Measurements from ENCODE around the gene CACNA2D2. TPM values are rescaled to one million over a fixed set of nuclear protein-coding genes. Genes with fewer than 3 reads are reported as not detected.

CACNA2D2 gene
- total and polyA plus RNA-seq, 2 of the 8 experiments (the other 6 are each of a cell fraction or from before 2014, with no cell fraction given): 14.1 to 25.0 TPM

DNA sequence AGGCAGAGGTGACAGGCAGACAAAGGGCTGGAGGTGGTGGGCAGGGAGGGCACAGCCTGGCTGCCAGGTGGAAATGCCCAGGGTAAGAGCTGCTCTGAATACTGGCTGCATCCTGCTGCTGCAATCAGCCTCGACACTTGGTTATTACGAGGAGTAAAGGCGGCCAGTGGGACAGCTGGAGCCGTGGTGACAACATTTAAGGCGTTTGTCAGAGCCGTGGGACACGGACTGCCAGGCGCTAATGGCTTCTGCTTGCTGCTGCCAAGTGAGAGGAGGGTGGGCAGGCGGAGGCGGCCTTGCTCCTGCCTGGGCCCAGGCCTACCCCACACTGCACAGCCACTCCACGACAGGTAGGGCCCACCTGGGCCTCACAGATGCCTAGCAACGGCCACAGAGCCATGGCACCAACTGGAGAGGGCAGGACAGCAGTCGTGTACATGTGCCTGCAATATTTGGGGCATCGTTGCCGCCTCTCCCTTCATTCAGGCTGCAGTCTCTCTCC lies 94.9 kb downstream of the CACNA2D2 start:
- no peak overlapping the region for H3K18ac ChIP-seq (ENCODE audit: extremely low read depth, low read length)
- no peak overlapping the region for H2BK20ac ChIP-seq (ENCODE audit: low read length)
- H3K9ac ChIP-seq (replicated peaks in 1 of 4; ENCODE audit: extremely low read depth in 1 of 4, low read depth in 3 of 4, low read length in 3 of 4): no peak overlapping the region; a peak in 1 of 7 replicates
- H4K91ac ChIP-seq (replicated peaks; ENCODE audit: insufficient read length, low read length): no peak overlapping the region
- no peak overlapping the region; the same call in 1 of the 2 replicates for H4K8ac ChIP-seq (ENCODE audit: extremely low read depth, insufficient read depth, low read length)
- no peak overlapping the region for H2AFZ ChIP-seq (ENCODE audit: low read length)
- TF ChIP-seq RAD21 (IDR thresholded peaks at IDR 0.05 in 1 of 2, conservative IDR thresholded peaks at IDR 0.05 in 1 of 2; ENCODE audit: low read depth in 2 of 2, low read length in 2 of 2) (no peak), BACH1 (IDR thresholded peaks at IDR 0.05; ENCODE audit: low read length) (no peak), SIRT6 (IDR thresholded peaks at IDR 0.05; ENCODE audit: low read length) (no peak), SP2 (IDR thresholded peaks at IDR 0.05; ENCODE audit: low read length) (no peak), MAFK (IDR thresholded peaks at IDR 0.05; ENCODE audit: low read depth, low read length) (no peak)
- POLR2A ChIA-PET (ENCODE audit: partially characterized antibody): no interaction called here
- H2BK120ac ChIP-seq (replicated peaks; ENCODE audit: low read depth, low read length): no peak overlapping the region
- no peak overlapping the region for H2AK5ac ChIP-seq (ENCODE audit: low read depth, low read length)
- no peak overlapping the region for H2BK12ac ChIP-seq (ENCODE audit: low read depth, low read length)
- H2BK15ac ChIP-seq (ENCODE audit: low read length): no peak overlapping the region
- no peaks in the 10 kb centered on the region; a peak in 2 of 7 replicates for H3K4me1 ChIP-seq (replicated peaks in 1 of 4; ENCODE audit: control insufficient read depth in 3 of 4, insufficient read depth in 4 of 4, low read length in 3 of 4)
- H3K9me3 ChIP-seq (ENCODE audit: insufficient read depth in 2 of 2, low read depth in 1 of 2, low read length in 1 of 2): no peaks in the 10 kb centered on the region
- no peak overlapping the region for H2BK5ac ChIP-seq (ENCODE audit: low read depth, low read length)
- WGBS, 2 experiments (ENCODE audit: extremely low coverage in 1 of 2, insufficient coverage in 1 of 2, insufficient read length in 1 of 2, insufficient replicate concordance in 2 of 2, low coverage in 1 of 2, low lambda C conversion rate in 2 of 2, missing lambda C conversion rate in 1 of 2): 83% methylated on average over 15 of the region's 15 CpGs; no CpG with 5 or more reads in 1 of the 2 experiments
- no peaks in the 10 kb centered on the region for H3K79me1 ChIP-seq (ENCODE audit: low read depth, low read length)
- H4K20me1 ChIP-seq (replicated peaks in 1 of 2; ENCODE audit: control insufficient read depth in 1 of 2, insufficient read depth in 2 of 2, low read length in 2 of 2): peaks cover 10 to 21% of the 10 kb centered on the region in 2 experiments
- H3K4me3 ChIP-seq (ENCODE audit: extremely low read depth in 1 of 4, insufficient read depth in 2 of 4, low read depth in 3 of 4, low read length in 4 of 4): no peak overlapping the region
- FAIRE-seq (no peak), DNase-seq (ENCODE audit: low read depth in 1 of 2, low spot score in 2 of 2) (no peak)
- H3K79me2 ChIP-seq (ENCODE audit: control insufficient read depth in 1 of 2, insufficient read depth in 2 of 2, low read length in 2 of 2): no peaks in the 10 kb centered on the region
- no peak overlapping the region for H4K5ac ChIP-seq (ENCODE audit: insufficient read length, low read depth, low read length)
- H3K14ac ChIP-seq (ENCODE audit: insufficient read length): no peak overlapping the region
- CTCF ChIA-PET (ENCODE audit: partially characterized antibody): interaction anchor here (1.3 to 3.4 kb wide), 4 partner anchors 8 to 143 kb away, joined by 3 to 11 read pairs (median 8); no protein-coding TSS in a partner anchor
- no peak overlapping the region for H3K23ac ChIP-seq (ENCODE audit: insufficient read length)
- H3K56ac ChIP-seq (replicated peaks; ENCODE audit: insufficient read length, low read depth, low read length): no peak overlapping the region
- no peak overlapping the region for H3K27ac ChIP-seq (ENCODE audit: low read depth, low read length)
- no peaks in the 10 kb centered on the region for H3K36me3 ChIP-seq (ENCODE audit: control insufficient read depth in 2 of 4, insufficient read depth in 4 of 4, low read length in 3 of 4)
- no peak overlapping the region for H3K4ac ChIP-seq (replicated peaks; ENCODE audit: insufficient read length, low read depth, low read length)
- peaks cover 0 to 3% (median under 1%) of the 10 kb centered on the region in 4 experiments; a peak in 3 of 7 replicates for H3K27me3 ChIP-seq (replicated peaks in 1 of 4; ENCODE audit: control insufficient read depth in 3 of 4, extremely low read depth in 1 of 4, insufficient read depth in 3 of 4, low read length in 3 of 4)
- no peaks in the 10 kb centered on the region for H3K23me2 ChIP-seq (ENCODE audit: low read depth, low read length)
- no peak overlapping the region for H3K4me2 ChIP-seq (ENCODE audit: insufficient read depth in 1 of 2, low read depth in 2 of 2, low read length in 2 of 2)

Measured in H1 (cell line).